Measurements from ENCODE around the gene SCRN3. TPM values are rescaled to one million over a fixed set of nuclear protein-coding genes. Genes with fewer than 3 reads are reported as not detected.

The SCRN3 gene
- total RNA-seq, 1 donor from 2014 or later: 15.7 TPM

DNA sequence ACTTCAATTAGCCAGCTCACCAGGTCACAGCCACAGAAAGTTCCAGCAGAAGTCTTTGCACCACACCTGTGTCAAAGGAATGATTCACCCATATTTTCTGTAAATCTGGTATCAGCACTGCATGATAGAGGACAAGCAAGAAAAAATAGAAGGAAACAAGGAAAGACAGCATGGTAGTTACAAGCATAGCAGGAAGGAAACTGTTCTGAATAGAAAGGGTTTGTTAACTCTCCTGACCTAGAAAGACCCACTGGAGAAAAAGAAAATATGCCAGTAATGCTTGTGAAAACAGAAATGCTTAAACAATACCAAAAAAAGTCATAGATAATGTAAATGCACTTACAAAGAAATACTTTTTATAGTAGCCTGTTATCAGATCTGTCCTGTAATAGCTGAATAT lies 40.8 kb downstream of the SCRN3 start:
- H3K4me1 ChIP-seq: no peaks in the 10 kb centered on the region
- no peak overlapping the region for H3K4me3 ChIP-seq
- H3K27ac ChIP-seq: no peak overlapping the region
- H3K9me3 ChIP-seq: no peaks in the 10 kb centered on the region
- TF ChIP-seq POLR2A (IDR thresholded peaks at IDR 0.05): no peak
- no peak for TF ChIP-seq POLR2AphosphoS5 (IDR thresholded peaks at IDR 0.05; ENCODE audit: insufficient read depth in 1 of 2, low read depth in 1 of 2)
- TF ChIP-seq, protein P1, sequence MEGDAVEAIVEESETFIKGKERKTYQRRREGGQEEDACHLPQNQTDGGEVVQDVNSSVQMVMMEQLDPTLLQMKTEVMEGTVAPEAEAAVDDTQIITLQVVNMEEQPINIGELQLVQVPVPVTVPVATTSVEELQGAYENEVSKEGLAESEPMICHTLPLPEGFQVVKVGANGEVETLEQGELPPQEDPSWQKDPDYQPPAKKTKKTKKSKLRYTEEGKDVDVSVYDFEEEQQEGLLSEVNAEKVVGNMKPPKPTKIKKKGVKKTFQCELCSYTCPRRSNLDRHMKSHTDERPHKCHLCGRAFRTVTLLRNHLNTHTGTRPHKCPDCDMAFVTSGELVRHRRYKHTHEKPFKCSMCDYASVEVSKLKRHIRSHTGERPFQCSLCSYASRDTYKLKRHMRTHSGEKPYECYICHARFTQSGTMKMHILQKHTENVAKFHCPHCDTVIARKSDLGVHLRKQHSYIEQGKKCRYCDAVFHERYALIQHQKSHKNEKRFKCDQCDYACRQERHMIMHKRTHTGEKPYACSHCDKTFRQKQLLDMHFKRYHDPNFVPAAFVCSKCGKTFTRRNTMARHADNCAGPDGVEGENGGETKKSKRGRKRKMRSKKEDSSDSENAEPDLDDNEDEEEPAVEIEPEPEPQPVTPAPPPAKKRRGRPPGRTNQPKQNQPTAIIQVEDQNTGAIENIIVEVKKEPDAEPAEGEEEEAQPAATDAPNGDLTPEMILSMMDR (IDR thresholded peaks at IDR 0.05): no peak
- H3K27me3 ChIP-seq: no peaks in the 10 kb centered on the region
- no peak for DNase-seq (ENCODE audit: extremely low spot score in 2 of 2)
- intact Hi-C loops (cut with DNase I): no loop called here
- no peaks in the 10 kb centered on the region for H3K36me3 ChIP-seq

DNA sequence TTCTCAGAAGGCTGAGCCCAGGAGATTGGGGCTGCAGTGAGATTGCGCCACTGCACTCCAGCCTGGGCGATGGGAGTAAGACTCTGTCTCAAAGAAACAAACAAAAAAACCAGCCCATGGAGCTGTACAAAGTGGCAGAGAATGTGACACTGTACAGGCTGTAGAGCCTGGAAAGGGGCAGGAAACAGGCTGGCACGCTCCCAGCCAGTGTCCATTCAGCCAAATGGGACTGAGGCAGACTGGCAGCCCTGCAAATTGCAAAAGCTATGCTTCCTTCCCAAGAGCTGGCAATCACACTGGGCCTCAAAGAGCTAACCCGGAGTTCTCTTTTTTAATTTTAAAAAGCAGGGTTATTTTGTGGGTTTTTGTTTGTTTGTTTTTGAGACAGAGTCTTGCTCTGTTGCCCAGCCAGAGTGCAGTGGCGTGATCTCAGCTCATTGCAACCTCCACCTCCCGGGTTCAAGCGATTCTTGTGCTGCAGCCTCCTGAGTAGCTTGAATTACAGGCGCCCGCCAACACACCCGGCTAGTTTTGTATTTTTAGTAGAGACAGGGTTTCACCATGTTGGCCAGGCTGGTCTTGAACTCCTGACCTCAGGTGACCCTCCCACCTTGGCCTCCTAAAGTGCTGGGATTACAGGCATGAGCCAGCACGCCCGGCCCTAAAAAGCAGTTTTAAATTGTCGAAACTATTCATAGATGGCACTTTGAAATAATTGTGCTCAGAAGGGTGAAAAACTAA lies 42.8 kb downstream of the SCRN3 start:
- peaks cover 9% of the 10 kb centered on the region for H3K4me1 ChIP-seq
- no peak overlapping the region for H3K4me3 ChIP-seq
- no peaks in the 10 kb centered on the region for H3K27me3 ChIP-seq
- DNase-seq (ENCODE audit: extremely low spot score in 2 of 2): no peak
- intact Hi-C loops (cut with DNase I): no loop called here
- H3K9me3 ChIP-seq: no peaks in the 10 kb centered on the region
- no peak overlapping the region for H3K27ac ChIP-seq
- H3K36me3 ChIP-seq: no peaks in the 10 kb centered on the region
- TF ChIP-seq POLR2A (IDR thresholded peaks at IDR 0.05) (no peak), POLR2AphosphoS5 (IDR thresholded peaks at IDR 0.05; ENCODE audit: insufficient read depth in 1 of 2, low read depth in 1 of 2) (no peak)
- TF ChIP-seq, protein P1 (IDR thresholded peaks at IDR 0.05): no peak

DNA sequence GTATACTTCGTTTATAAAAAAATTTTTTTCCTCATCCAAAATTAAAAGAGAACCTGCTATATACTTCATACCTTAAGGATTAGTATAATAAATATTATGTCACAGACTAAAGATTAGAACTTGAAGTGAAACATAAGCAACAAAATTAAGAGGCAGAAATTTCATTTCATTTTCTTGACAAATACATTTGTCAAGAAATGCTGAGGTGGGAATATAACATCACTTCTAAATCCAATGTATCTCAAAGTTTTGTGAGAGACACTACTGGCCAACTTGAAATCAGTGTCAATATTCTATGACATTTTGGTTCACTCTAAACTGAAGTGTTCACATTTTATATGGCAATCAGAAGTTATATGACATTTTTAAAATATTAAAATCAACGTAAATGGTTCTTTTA lies 43.8 kb downstream of the SCRN3 start:
- peaks cover 9% of the 10 kb centered on the region for H3K4me1 ChIP-seq
- TF ChIP-seq POLR2A (IDR thresholded peaks at IDR 0.05) (no peak), POLR2AphosphoS5 (IDR thresholded peaks at IDR 0.05; ENCODE audit: insufficient read depth in 1 of 2, low read depth in 1 of 2) (no peak)
- TF ChIP-seq, protein P1 (IDR thresholded peaks at IDR 0.05): no peak
- H3K27me3 ChIP-seq: no peaks in the 10 kb centered on the region
- H3K27ac ChIP-seq: no peak overlapping the region
- intact Hi-C loops (cut with DNase I): no loop called here
- no peak overlapping the region for H3K4me3 ChIP-seq
- peaks cover 0 to 5% of the 10 kb centered on the region in 2 donors for H3K36me3 ChIP-seq
- no peaks in the 10 kb centered on the region for H3K9me3 ChIP-seq
- DNase-seq (ENCODE audit: extremely low spot score in 2 of 2): no peak

DNA sequence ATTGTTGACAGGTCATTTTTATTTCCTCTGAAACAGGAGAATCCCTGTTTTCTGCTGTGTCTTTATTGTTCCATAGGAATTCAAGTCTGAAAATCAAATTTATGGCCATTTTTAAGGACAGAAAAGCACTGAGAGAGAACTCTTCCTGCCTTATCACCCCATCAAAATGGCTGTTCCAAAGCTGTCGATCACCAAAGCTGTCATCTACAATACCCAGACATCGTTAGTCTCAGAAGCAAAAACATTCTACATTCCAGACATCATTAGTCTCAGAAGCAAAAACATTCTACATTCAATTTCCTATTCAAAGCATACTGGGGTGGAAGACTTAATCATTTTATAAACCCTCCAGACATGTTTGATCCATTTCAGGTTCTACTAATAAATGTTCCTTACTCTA lies 44.4 kb downstream of the SCRN3 start:
- no peak for DNase-seq (ENCODE audit: extremely low spot score in 2 of 2)
- H3K9me3 ChIP-seq: no peaks in the 10 kb centered on the region
- H3K4me3 ChIP-seq: no peak overlapping the region
- no peaks in the 10 kb centered on the region for H3K27me3 ChIP-seq
- peaks cover 0 to 5% of the 10 kb centered on the region in 2 donors for H3K36me3 ChIP-seq
- no peak overlapping the region for H3K27ac ChIP-seq
- intact Hi-C loops (cut with DNase I): no loop called here
- H3K4me1 ChIP-seq: peaks cover 9% of the 10 kb centered on the region
- TF ChIP-seq POLR2AphosphoS5 (IDR thresholded peaks at IDR 0.05; ENCODE audit: insufficient read depth in 1 of 2, low read depth in 1 of 2) (no peak), POLR2A (IDR thresholded peaks at IDR 0.05) (no peak)
- TF ChIP-seq, protein P1 (IDR thresholded peaks at IDR 0.05): no peak

Data from vagina (tissue), 2 donors.